CD1c-positive myeloid dendritic cell (primary cell): Measurements from ENCODE around the gene SHOC1.
"Not testable (repeated sequence)": the region's sequence is repeated elsewhere in the genome, so short reads cannot be mapped to it uniquely, and the experiment has no call there.

Experiments used
- DNase-seq: peaks from one replicate; pipeline ENCODE4 v3.0.0-alpha.2; 2016; ENCODE audit errors: extremely low spot score

SHOC1 gene

DNA sequence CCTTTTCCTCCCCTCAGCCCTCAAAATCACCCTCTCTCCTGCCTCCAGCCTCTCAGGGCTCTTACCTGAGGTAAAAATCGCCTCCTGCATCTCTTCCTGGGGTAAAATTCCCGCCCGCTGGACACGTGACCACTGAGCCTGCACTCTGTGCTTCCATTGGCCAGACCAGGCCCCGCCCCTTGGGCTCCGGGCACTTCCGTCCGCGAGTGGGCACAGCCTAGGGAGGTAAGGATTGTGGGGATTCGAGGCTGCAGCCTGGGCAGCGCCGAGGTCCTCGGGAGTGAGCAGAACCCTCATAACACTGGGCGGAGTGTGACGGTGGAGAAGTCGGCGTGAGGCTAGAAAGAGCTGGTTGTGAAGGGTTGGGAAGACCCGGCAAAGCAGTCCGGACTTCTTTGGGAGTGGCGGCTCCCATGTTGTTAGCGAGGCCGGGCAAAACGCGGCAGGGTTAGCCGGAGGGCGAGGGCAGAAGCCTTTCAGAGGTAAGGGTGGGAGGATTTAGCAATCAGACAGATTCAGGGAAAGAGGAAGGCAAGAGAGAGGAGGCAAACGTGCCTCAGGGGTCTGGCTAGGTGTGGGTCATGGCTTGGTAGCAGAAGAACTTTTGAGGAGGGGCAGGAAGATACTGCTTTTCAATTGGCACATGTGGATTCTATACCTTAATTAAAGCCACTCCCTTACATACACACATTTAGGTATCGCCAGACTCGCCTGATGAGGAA, at the start of gene SHOC1:
TSS of gene SHOC1 (minus strand) at position 103 of the 722 bp plus-strand sequence. CDS start 3,519 bp downstream, outside the sequence.
- no peak for DNase-seq

DNA sequence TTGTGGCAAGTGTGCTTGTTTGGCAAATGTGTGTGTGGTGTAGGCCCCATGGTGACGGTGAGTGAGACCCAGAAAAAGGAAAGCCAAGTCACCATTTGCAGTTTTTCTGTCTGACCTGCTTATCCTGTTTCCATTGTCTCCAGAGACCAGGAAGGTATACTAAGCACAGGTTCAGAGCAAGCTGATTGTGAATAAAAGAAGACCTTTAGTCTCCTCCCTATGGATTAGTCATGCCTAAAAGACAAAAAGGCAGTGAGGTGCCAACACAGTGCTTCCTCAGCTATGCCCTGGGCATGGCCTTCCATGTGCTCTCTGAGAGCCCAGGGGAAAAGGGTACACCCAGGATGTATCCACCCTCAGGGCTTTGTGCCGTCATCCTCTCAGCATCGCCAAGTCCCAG, 49.2 kb upstream of the SHOC1 start:
- no peak for DNase-seq

DNA sequence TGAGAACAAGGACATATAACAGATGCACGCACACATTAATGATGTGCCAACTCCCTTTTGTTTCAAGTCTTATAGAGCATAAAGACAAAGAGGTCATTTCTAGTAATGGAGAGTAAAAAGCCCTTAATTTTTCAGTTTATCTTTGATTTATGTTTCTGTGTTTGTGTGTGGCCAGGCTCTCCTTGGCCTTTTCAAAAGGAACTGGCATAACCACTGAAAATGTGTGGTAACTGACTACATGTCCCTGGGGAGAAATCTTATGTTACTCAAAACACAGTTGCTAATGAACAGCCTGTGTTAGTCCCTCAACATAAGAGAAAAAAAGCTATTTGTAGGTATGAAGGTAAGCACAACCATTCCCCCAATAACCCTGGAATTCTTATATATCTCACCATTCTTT, 47.6 kb upstream of the SHOC1 start:
- DNase-seq = no peak

DNA sequence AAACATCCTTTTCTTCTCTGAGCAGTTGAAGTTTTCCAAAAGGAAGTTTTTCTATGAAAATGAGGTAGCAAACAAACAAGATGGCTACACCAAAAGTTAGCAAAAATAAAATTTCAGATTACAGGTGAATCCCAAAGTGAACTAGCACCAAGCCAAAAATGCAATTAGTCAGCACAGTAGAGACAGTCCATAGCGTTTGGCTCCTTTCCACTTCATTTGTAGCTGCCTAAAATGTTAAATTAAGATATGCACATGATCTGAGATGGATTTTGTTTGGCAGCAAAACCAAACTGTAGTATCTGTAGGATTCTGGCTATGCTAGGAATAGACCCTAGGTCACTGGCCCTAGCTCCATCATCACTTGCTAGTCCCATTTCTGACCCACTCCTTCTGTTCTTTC, 45.7 kb upstream of the SHOC1 start:
- DNase-seq = no peak

DNA sequence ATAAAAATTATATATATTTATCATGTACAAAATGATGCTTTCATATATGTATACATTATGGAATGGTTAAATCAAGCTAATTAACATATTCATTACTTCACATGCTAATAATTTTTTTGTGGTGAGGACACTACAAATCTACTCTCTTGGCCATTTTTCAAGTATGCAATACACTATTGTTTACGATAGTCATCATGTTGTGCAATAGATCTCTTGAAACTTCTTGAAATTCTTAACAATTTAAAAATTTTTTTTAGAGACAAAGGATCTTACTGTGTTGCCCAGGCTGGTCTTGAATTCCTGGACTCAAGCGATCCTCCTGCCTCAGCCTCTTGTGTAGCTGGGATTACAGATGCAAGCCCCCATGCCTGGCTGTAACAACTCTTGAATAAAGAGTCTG, 45.2 kb upstream of the SHOC1 start:
- peak; percentile 31 for DNase-seq

DNA sequence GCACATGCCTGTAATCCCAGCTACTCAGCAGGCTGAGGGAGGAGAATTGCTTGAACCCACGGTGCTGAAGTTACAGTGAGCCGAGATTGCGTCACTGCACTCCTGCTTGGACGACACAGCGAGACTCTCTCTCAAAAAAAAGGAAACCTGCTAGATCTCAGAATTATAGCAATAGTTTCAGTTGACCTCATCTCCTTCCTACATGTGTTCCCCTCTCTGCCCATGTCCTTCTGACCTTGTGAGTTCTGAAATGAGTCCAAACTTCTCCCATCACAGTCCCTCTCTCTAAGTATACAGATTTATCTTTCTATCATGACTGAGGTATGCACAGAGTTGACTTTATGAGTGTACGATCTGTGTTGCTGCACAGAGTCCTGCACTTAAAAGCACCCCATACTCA, 44.6 kb upstream of the SHOC1 start:
- peak; percentile 78 for DNase-seq

DNA sequence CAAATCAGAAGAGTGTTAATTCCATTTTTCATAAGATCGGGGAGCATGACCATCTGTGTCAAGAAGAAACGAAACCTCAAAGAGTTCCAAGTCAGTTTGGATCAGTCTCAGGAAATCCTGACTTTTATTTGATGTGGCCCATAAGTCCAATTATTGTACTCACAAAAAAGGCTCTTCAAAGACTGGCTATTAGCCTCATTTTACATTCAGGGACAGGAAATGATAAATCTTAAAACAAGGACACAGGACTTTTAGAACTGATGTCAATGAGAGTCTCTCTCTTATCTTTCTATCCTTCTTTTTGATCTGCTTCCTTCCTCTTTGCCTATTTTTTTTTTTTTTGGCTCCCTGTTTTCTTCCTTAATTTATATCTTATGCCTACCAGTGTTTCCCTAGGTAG, 43.7 kb upstream of the SHOC1 start:
- no peak for DNase-seq

DNA sequence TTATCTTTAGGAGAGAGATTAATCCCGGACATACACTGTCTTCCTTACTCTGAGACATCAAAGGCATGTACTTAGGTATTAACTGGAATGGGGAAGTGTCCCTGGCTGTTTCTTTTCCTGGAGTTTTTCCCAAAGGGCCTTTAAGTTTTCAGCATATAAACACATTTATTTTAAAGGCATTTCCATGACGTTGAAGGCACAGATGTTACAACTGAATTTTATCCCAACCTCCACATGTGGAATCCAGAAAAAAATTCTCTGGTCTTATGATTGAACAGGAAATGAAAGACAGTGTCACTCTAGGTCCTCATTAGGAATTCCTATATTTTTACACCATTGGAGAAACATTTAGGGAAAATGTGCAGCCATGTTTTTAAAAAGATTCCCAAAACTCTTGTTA, 41.6 kb upstream of the SHOC1 start:
- no peak for DNase-seq

DNA sequence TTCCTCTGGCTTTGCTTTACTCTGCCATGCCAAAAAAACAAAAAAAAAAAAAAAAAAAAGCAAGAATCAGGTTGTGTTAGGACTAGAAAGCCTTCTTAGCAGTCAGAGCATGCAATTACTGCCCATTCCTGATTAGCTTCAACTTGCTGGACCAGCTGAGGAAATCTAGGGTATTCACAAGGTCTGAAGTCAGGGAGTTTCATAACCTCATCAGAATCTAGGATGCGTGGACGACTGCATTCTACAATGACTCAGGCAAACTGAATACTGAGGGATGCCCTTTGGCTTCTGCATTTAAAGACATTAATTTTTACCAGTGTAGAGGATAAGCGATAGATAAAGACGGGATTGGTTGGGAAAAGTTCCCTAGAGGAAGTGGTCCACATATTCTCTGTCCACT, 39.2 kb upstream of the SHOC1 start:
- no peak for DNase-seq

DNA sequence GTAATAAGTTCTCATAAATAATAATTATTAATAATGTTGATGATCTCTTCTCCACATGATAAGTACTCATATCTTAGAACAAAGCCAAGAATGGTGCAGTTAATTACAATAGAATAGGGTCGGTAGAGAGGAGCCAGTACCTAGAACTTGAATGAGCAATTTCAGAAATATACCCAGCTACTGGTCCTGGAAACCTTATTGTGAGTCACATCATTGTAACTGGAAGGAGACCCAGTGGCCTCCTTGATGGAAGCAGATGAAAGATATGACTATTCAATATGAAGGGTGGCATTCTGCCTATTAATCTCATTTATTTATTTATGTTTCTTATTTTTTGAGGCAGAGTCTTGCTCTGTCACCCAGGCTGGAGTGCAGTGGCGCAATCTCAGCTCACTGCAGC, 37.7 kb upstream of the SHOC1 start:
- DNase-seq = no peak

DNA sequence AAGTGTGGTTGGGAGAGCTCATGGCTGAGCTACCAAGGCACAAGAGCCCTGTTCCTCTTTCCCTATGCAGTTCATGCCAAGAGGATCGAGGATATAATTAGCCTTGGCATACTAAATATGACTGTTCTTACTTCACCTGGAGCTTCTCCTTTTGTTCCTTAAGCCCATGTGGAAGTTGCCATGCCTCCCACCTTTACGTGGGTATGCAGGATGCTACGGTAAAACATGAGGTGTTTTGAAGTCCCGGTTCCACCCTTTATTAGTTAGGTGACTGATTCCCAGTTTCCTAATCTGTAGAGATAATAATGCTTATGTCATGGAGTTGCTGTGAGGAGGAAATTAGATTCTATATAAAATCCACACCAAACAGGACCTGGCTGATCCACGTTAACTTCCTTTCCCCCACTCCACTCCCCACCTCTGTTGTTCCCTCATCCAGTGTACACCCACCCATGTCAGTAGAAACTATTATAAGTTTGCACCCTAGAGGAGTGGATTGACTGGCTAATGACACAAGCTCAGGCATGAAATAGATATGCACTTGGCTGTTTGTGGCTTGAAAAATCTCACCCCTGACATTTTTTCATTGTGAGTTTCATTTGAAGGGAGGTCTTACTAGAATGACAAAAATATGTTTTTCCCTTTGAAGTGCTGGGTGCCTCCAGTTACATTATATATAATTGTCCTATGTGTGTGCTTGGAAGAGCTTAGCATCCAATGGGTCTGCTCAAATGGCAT, 36.8 kb upstream of the SHOC1 start:
- DNase-seq = no peak

DNA sequence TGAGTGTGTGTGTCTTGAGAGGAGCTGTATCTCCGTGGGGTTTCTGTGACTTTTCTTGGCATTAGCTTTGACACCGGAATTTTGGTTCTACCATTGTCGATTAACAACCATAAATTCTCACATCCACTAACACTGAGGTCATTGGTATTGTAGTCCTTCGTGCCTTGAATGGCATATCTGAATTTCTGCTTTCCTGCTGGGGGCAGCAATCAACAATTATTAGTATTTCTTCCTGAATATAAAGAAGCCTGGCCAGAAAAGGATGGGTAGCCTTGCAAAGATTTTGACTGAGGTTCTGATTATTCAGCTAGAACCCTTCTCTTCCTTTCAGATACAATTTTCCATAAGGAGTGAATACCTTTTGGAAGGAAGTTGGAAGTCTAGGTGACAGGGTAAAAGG, 33.5 kb upstream of the SHOC1 start:
- no peak for DNase-seq

DNA sequence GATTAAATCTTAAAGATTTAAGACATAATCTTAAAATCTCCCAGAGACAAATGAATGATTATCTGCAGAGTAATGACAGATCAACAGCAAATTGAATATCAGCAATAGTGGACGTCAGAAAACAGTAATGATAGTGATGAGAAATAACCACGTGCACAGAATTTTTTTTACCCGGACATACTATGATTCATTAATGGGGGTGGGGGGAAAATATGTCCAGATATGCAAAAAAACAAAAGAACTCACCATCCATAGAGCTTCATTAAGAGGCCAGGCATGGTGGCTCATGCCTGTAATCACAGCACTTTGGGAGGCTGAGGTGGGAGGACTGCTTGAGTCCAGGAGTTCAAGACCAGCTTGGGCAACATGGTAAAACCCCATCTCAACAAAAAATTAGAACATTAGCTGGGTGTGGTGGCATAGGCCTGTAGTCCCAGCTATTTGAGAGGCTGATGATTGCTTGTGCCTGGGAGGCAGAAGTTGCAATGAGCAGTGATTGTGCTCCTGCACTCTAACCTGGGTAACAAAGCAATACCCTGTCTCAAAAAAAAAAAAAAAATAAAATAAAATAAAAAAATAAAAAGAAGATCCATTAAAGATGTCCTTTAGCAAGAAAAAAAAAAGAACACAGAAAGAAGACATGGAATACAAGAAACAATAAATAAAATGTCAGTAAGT, 30.9 kb upstream of the SHOC1 start:
- DNase-seq = no peak

DNA sequence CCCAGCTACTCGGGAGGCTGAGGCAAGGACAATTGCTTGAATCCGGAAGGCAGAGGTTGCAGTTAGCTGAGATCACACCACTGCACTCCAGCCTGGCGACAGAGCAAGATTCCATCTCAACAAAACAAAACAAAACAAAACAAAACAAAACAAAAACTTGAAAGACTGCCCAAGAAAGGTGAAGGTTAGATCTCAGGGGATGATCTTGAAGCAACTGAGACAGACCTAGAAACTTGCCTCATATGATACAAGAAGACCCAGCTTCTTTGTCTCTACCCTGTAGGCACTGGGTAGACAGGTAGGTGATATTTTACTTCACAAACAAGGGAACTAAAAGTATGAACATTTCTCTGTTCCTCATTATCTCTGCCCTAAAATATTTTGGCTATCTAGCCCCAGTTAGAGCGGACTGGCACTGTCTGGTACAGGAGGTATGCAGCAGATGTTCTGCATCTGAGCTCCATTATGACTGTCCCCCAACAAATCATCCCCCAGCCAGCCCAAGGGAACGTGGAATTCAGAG, 26.3 kb upstream of the SHOC1 start:
- no peak for DNase-seq

DNA sequence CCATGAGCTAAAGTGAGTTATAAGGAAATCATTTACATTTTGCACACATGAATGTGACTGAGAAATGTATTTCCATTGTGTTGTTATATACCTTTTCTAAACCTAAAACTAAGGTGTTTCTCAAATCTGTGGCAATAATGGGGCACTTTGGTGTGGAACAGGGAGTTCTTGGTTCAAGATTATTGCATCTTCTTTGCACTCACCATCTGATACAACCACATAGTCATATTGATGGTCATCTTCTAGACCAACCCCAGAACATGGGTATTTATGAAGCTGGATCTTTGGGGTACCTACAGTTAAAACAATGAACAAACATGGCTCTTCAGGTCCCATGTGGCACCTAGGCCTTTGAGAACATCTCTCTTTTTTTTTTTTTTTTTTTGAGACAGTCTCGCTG, 24.6 kb upstream of the SHOC1 start:
- DNase-seq = no peak

DNA sequence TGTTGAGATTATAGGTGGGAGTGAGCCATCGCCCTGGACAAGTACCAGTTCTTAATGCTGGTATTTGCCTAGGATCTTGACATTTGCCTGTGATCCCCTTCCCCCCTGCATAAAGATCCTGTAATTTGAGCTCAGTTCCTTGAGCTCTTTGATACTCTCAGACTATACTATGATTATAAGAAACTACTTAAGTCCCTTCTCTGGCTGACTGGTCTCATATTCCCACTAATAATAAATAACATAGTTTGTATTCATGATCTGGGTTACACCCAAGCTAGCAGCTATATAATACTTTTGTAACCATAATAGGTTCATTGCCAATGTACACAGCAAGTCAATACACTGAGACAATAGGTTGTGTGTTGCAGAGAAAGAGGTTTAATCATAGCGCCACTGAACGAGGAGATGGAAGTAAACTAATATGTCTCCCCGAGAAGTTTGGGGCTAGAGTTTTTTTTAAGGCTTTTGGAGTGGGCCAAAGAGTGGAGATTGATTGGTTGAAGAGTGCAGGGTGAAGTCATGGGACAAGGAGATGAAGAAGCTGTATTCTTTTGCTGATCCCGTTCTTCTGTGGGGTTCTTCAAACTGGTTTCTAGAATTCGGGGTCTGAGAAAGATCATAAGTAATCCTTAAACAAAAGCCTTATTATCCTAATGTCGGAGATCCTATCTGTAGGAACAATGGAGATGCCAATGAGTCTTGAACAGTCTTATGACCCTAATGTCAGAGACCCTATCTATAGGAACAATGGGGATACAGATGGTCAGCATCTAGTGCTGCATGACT, 20.7 kb upstream of the SHOC1 start:
- DNase-seq = no peak

DNA sequence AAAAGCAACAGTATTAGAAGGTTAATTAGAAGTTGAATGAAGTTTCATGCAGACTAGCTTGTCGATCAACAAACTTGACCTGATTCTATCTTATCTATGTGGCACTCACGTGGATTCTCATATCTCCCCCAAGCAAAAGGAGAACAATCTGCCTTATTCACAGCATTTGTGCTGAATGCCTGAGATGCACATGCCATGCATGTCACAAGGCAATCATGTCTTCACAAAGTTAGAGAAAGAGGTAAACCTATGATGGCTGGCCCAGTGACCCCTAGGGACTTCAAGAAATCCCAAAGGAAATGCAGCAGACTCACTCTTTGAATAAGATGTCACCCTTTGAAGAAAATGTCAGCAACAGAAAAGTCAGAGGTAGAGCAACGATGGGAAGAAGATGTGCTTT, 17.6 kb upstream of the SHOC1 start:
- no peak for DNase-seq

DNA sequence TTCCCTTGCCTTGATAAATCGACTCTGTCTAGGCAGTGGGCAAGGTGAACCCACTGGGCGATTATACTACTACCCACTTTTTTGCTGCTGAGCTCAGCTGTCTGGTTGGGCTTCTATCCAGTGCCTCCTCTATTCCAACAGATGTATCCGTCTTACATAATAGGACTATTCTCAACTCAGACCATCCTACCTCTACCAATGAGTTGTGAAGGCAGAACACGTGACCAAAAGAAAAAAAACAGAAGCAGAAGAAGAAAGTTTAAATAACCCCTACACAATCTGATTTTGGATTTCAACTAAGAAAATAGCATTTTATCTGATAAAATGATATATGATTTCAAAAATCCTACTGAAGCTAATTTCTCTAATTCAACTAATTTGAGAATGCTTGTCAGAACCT, 16.2 kb upstream of the SHOC1 start:
- DNase-seq = no peak

DNA sequence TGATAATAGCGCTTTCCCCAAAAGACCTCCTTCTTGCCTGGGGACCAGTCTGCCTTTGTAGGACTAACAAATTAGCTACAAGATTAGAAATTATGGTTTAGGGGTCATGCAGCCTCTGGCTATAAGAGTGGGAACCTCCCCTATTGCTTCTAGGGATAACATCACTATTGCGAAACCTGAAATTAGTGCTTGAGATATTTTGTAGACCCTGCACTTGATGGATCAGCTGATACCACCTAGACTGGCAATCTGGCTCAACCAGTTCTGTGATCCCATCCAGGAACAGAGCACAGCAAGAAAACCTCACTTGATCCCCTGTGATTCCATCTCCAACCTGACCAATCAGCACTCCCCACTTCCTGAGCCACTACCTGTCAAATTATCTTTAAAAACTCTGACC, 15.7 kb upstream of the SHOC1 start:
- DNase-seq = not testable (repeated sequence)

DNA sequence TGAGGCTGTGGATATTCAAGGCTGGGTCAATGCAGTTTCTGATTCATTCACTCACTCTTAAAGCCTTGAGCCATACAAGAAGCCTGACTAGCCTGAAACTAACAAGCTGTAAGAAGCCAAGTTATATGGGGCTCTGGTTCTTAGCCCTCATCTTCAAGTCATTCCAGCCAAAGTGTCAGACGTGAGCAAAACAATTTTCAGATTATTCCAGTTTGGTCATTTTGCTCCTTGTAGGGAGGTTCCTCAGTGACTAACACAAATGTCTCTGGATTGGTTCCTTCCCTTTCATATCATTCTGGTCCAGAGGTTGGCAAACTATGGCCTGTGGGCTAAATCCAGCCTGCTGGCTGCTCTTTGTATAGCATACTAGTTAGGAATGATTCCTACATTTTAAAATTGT, 12.5 kb upstream of the SHOC1 start:
- no peak for DNase-seq

DNA sequence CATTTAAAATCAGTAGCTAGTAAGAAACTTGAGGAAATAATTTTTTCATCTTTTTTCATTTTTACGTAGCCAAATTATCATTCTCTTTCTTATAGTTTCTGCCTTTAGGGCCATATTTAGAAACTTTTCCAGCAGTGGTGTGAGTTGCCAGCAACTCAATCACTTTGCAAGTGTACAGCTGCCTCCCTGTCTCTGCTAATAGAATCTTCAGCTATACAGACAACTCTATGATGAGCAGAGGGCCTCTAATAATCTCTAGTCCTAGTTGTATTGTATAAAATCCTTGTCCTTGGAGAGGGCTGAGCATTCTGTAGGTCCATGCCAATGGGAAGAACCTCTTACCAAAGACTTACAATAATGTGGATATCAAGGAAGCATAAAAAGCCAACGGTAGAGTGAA, 11.5 kb upstream of the SHOC1 start:
- no peak for DNase-seq

DNA sequence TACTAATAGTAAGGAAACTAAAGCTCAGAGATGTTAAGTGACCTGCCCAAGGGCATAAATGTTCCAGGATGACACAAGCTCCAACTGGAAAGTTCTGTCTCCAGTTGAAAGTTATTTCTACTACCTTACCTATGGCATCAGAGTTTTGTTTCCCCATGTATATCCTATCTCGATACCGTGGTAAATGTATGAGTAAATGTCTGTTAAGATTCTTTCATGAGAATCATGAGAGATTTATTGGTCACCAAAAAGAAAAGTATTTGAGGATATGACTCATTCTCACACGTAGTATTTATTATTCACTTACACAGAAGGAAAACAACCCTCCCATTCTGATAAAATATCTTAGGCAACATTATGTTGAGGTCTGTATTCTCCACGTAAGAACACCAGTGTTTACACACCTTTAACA, 11.1 kb upstream of the SHOC1 start:
- DNase-seq = no peak
